C4-2B (cell line): ENCODE measurements around the gene SCYL1.

Experiments used
- H3K27ac ChIP-seq: fragments of 450-650 bp; 2 replicates; pipeline ENCODE4 v1.5.1; 2017
- CTCF ChIP-seq: fragments of 450-650 bp; conservative IDR thresholded peaks from 2 replicates; pipeline ENCODE4 v1.5.1; 2017; ENCODE audit warnings: mild to moderate bottlenecking
- ZFX ChIP-seq: fragments of 450-650 bp; IDR thresholded peaks from 2 replicates; pipeline ENCODE4 v1.6.1; 2017

SCYL1 gene

GRCh38 chr11:65491163-65491465, 33.8 kb upstream of the SCYL1 start:
- H3K27ac ChIP-seq: peak overlapping the region; percentile 94
- no peak for TF ChIP-seq CTCF
- no peak for TF ChIP-seq ZFX

- TF ChIP-seq CTCF (no peak), ZFX (no peak)
- H3K27ac ChIP-seq: peak overlapping the region; percentile 94
Observed at GRCh38 chr11:65491614-65492386, 33.1 kb upstream of the SCYL1 start.

GRCh38 chr11:65492387-65492636, 32.6 kb upstream of the SCYL1 start:
- TF ChIP-seq ZFX (no peak), CTCF (no peak)
- peak overlapping the region; percentile 94 for H3K27ac ChIP-seq

GRCh38 chr11:65492637-65493366, 32.1 kb upstream of the SCYL1 start:
- peak overlapping the region; percentile 94 for H3K27ac ChIP-seq
- TF ChIP-seq ZFX (no peak), CTCF (no peak)

GRCh38 chr11:65493367-65494176, 31.3 kb upstream of the SCYL1 start:
- TF ChIP-seq ZFX (no peak), CTCF (no peak)
- H3K27ac ChIP-seq: peak overlapping the region; percentile 94

- H3K27ac ChIP-seq: peak overlapping the region; percentile 100
- no peak for TF ChIP-seq ZFX
- TF ChIP-seq CTCF: no peak
Observed at GRCh38 chr11:65496304-65497140, 28.4 kb upstream of the SCYL1 start.
